H54 (cell line): ENCODE data around the gene RNF115.
A peak's percentile ranks its signal among the peaks of the same experiment; 100 is the strongest.
"Not testable (repeated sequence)": the region's sequence is repeated elsewhere in the genome, so short reads cannot be mapped to it uniquely, and the experiment has no call there.

Experiments used
- DNase-seq: peaks from one replicate; pipeline ENCODE4 v3.0.0; 2011; ENCODE audit warnings: low spot score, mixed read lengths; ENCODE audit not compliant: insufficient read length
- FAIRE-seq: peaks from 3 replicates; lab custom pipeline; 2011; peaks lifted over from hg19 to GRCh38; lab: Jason Lieb, UNC
- POLR2A ChIP-seq: IDR thresholded peaks from 2 replicates; pipeline ENCODE4 v1.6.1; 2011; ENCODE audit warnings: low read depth, mild to moderate bottlenecking, low read length

Gene RNF115

GRCh38 chr1:145805057-145805456 lies 18.8 kb downstream of the RNF115 start:
- FAIRE-seq: peak; percentile 85
- DNase-seq: no peak
- no peak for TF ChIP-seq POLR2A

- FAIRE-seq (peak; percentile 73), DNase-seq (no peak)
- no peak for TF ChIP-seq POLR2A
Measured at GRCh38 chr1:145804235-145805045, 19.5 kb downstream of the RNF115 start.

- no peak for TF ChIP-seq POLR2A
- DNase-seq (no peak), FAIRE-seq (no peak)
Measured at GRCh38 chr1:145799806-145800205, 24.1 kb downstream of the RNF115 start.

GRCh38 chr1:145796753-145797152 lies 27.1 kb downstream of the RNF115 start:
- FAIRE-seq (no peak), DNase-seq (no peak)
- TF ChIP-seq POLR2A: no peak

- FAIRE-seq: no peak
- no peak for DNase-seq
- no peak for TF ChIP-seq POLR2A
Measured at GRCh38 chr1:145795257-145795881, 28.5 kb downstream of the RNF115 start.

GRCh38 chr1:145792484-145792883 lies 31.4 kb downstream of the RNF115 start:
- no peak for TF ChIP-seq POLR2A
- no peak for DNase-seq
- FAIRE-seq: no peak

GRCh38 chr1:145791860-145792259 lies 32.0 kb downstream of the RNF115 start:
- not testable (repeated sequence) for FAIRE-seq, DNase-seq

GRCh38 chr1:145788580-145788979 lies 35.3 kb downstream of the RNF115 start:
- FAIRE-seq (no peak), DNase-seq (no peak)
- TF ChIP-seq POLR2A: no peak

GRCh38 chr1:145786271-145786670 lies 37.6 kb downstream of the RNF115 start:
- DNase-seq: no peak
- no peak for TF ChIP-seq POLR2A
- no peak for FAIRE-seq

- no peak for TF ChIP-seq POLR2A
- no peak for FAIRE-seq
- DNase-seq: no peak
Measured at GRCh38 chr1:145785547-145785946, 38.3 kb downstream of the RNF115 start.

GRCh38 chr1:145784409-145784808 lies 39.5 kb downstream of the RNF115 start:
- no peak for TF ChIP-seq POLR2A
- FAIRE-seq (no peak), DNase-seq (no peak)

GRCh38 chr1:145782272-145783099 lies 41.4 kb downstream of the RNF115 start:
- FAIRE-seq: peak; percentile 93
- peak; percentile 19 for DNase-seq
- no peak for TF ChIP-seq POLR2A

- no peak for FAIRE-seq
Measured at GRCh38 chr1:145778146-145778540, 45.8 kb downstream of the RNF115 start.

More at GRCh38 chr1:145778146-145778540, 45.8 kb downstream of the RNF115 start:
- DNase-seq: no peak
- no peak for TF ChIP-seq POLR2A
